ENCODE data around the gene CDKAL1.

Gene CDKAL1

GRCh38 chr6:21278375-21278745 is 744.1 kb downstream of the CDKAL1 start:
- Histone ChIP-seq H3K9ac (ENCODE audit: low read length in 2 of 2) (no peak overlapping the region), H3K4me3 (ENCODE audit: low read length in 2 of 2) (no peak overlapping the region), H3K9me3 (ENCODE audit: control insufficient read depth in 2 of 2, low read length in 2 of 2) (peaks cover 0 to under 1% of the 10 kb centered on the region in 2 donors), H3K27ac (ENCODE audit: low read length) (no peak overlapping the region), H3K4me1 (ENCODE audit: control insufficient read depth, insufficient read depth, low read length) (no peaks in the 10 kb centered on the region), H3K27me3 (ENCODE audit: control insufficient read depth in 1 of 2, insufficient read depth in 2 of 2, low read length in 2 of 2) (no peaks in the 10 kb centered on the region), H3K36me3 (ENCODE audit: control insufficient read depth in 2 of 2, insufficient read depth in 2 of 2, low read length in 2 of 2) (no peaks in the 10 kb centered on the region)

GRCh38 chr6:21279619-21280018 is 745.4 kb downstream of the CDKAL1 start:
- Histone ChIP-seq H3K27me3 (ENCODE audit: control insufficient read depth in 1 of 2, insufficient read depth in 2 of 2, low read length in 2 of 2) (no peaks in the 10 kb centered on the region), H3K4me1 (ENCODE audit: control insufficient read depth, insufficient read depth, low read length) (no peaks in the 10 kb centered on the region), H3K9me3 (ENCODE audit: control insufficient read depth in 2 of 2, low read length in 2 of 2) (peaks cover 0 to 3% of the 10 kb centered on the region in 2 donors), H3K4me3 (ENCODE audit: low read length in 2 of 2) (no peak overlapping the region), H3K27ac (ENCODE audit: low read length) (no peak overlapping the region), H3K36me3 (ENCODE audit: control insufficient read depth in 2 of 2, insufficient read depth in 2 of 2, low read length in 2 of 2) (no peaks in the 10 kb centered on the region), H3K9ac (ENCODE audit: low read length in 2 of 2) (no peak overlapping the region)

- Histone ChIP-seq H3K4me1 (ENCODE audit: control insufficient read depth, insufficient read depth, low read length) (no peaks in the 10 kb centered on the region), H3K9me3 (ENCODE audit: control insufficient read depth in 2 of 2, low read length in 2 of 2) (peaks cover 0 to 3% of the 10 kb centered on the region in 2 donors), H3K36me3 (ENCODE audit: control insufficient read depth in 2 of 2, insufficient read depth in 2 of 2, low read length in 2 of 2) (no peaks in the 10 kb centered on the region), H3K9ac (ENCODE audit: low read length in 2 of 2) (no peak overlapping the region), H3K27ac (ENCODE audit: low read length) (no peak overlapping the region), H3K27me3 (ENCODE audit: control insufficient read depth in 1 of 2, insufficient read depth in 2 of 2, low read length in 2 of 2) (no peaks in the 10 kb centered on the region), H3K4me3 (ENCODE audit: low read length in 2 of 2) (no peak overlapping the region)
Observed at GRCh38 chr6:21281366-21281765, 747.1 kb downstream of the CDKAL1 start.
